Measurements from ENCODE around the gene MAP1S. TPM values are rescaled to one million over a fixed set of nuclear protein-coding genes. Genes with fewer than 3 reads are reported as not detected.
A peak's percentile ranks its signal among the peaks of the same experiment; 100 is the strongest.

The MAP1S gene
- total RNA-seq, 2 experiments from 2014 or later: 53.8 to 54.7 TPM

DNA sequence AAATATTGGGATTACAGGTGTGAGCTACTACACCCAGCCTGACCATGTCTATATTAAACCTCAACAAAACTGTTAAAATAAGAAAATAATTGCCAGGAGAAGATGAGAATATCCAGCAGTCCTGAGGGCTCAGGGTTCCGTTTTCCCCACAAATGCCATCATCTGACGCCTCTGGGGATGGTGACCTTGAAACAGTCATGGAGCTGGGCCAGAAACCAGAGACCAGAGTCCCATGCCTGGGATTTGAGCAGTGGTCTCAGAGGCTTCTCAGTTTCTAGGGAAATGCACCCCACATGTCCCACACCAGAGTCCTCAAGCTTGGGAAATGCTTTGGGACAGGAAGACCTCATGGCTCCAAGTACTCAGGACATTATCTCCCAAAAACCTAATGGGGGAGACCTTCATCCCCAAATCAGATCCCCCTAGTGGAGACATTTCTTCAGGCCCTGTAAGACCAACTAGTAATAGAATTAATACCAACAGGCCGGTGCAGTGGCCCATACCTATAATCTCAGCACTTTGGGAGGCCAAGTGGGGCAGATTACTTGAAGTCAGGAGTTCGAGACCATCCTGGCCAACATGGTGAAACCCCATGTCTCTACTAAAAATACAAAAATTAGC, 2.9 kb upstream of the MAP1S start:
- TF ChIP-seq, protein P1, sequence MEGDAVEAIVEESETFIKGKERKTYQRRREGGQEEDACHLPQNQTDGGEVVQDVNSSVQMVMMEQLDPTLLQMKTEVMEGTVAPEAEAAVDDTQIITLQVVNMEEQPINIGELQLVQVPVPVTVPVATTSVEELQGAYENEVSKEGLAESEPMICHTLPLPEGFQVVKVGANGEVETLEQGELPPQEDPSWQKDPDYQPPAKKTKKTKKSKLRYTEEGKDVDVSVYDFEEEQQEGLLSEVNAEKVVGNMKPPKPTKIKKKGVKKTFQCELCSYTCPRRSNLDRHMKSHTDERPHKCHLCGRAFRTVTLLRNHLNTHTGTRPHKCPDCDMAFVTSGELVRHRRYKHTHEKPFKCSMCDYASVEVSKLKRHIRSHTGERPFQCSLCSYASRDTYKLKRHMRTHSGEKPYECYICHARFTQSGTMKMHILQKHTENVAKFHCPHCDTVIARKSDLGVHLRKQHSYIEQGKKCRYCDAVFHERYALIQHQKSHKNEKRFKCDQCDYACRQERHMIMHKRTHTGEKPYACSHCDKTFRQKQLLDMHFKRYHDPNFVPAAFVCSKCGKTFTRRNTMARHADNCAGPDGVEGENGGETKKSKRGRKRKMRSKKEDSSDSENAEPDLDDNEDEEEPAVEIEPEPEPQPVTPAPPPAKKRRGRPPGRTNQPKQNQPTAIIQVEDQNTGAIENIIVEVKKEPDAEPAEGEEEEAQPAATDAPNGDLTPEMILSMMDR (IDR thresholded peaks at IDR 0.05): no peak
- intact Hi-C loops (cut with micrococcal nuclease): no loop called here
- no peaks in the 10 kb centered on the region for H3K9me3 Mint-ChIP-seq
- no peaks in the 10 kb centered on the region for H3K27me3 Mint-ChIP-seq
- CTCF ChIA-PET: interaction anchor here (0.7 to 5.6 kb wide), 4 partner anchors 9 to 110 kb away, joined by 3 to 34 read pairs (median 4); no protein-coding TSS in a partner anchor
- no peak overlapping the region for H3K4me3 Mint-ChIP-seq
- DNase-seq: no peak
- ATAC-seq: no peak
- peaks cover 25% of the 10 kb centered on the region for H3K4me1 Mint-ChIP-seq (ENCODE audit: low read depth)
- H3K36me3 Mint-ChIP-seq (ENCODE audit: low read depth): peaks cover 7% of the 10 kb centered on the region
- POLR2A ChIA-PET: interaction anchor here (1.3 kb wide), 2 partner anchors 9 to 48 kb away, joined by 3 to 4 read pairs; no protein-coding TSS in a partner anchor
- H3K27ac Mint-ChIP-seq: no peak overlapping the region

DNA sequence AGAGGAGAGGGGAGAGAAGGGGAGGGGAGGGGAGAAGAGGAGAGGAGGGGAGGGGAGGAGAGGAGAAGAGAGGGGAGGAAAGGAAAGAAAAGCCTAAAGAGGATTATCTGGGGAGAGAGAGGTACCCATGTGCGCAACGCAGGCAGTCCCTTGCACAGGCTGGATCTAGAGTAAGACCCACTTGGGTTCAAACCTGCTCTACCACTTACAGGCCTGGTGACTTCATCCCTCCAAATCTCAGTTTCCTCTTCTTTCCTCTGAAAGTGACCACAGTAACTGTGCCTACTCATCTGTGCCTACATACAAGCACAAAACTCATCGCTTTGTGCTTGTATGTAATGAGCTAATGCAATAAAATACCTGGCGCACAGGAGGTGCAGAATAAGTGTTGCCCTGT, 732 bp upstream of the MAP1S start:
- Mint-ChIP-seq H3K4me3 (peak overlapping the region; percentile 82), H3K4me1 (ENCODE audit: low read depth) (peaks cover 33% of the 10 kb centered on the region), H3K9me3 (no peaks in the 10 kb centered on the region), H3K36me3 (ENCODE audit: low read depth) (peaks cover 13% of the 10 kb centered on the region), H3K27ac (peak overlapping the region; percentile 87), H3K27me3 (no peaks in the 10 kb centered on the region)
- DNase-seq: peak; percentile 35
- CTCF ChIA-PET: interaction anchor here (0.9 to 5.6 kb wide), 3 partner anchors 13 to 138 kb away, joined by 3 to 34 read pairs (median 7); no protein-coding TSS in a partner anchor
- POLR2A ChIA-PET: interaction anchor here (0.6 to 2.3 kb wide), 4 partner anchors 28 to 160 kb away, joined by 3 to 5 read pairs (median 3); no protein-coding TSS in a partner anchor
- TF ChIP-seq, protein P1 (IDR thresholded peaks at IDR 0.05): no peak
- peak; percentile 40 for ATAC-seq
- intact Hi-C loops (cut with micrococcal nuclease): no loop called here

DNA sequence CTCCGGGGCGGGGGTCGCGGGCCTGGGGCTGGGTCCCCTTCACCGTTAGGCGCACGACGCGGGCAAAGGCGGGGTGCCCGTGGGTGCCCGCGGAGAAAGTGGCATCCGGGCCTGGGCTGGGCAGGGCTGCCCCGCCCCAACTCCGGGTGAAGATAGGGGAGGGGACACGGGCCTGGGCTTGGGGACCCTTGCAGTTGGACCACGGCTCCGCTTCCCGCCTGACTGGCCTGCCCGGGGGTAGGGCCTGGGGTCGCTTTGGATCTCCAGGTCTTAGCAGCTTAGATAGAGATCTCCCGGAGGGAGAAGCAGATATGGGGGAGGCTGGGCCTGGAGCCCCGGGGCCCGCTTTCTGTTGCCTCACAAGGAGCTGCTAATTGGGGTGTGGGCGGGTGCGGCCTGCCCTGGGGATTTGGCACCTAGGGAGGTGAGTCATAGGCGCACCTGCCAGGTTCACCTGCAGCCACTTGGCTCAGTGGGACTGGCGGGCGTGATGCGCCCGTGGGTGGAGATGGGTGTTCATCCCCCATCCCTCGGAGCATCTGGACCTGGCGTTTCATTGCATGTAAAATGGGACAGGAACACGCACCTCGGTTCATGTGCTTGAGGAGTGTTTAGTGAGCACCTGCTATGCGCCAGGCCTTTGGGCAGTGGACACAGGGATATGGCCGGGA, 585 bp downstream of the MAP1S start:
- Mint-ChIP-seq H3K4me3 (peak overlapping the region; percentile 82), H3K9me3 (no peaks in the 10 kb centered on the region), H3K27me3 (no peaks in the 10 kb centered on the region), H3K36me3 (ENCODE audit: low read depth) (peaks cover 18% of the 10 kb centered on the region), H3K27ac (peak overlapping the region; percentile 59), H3K4me1 (ENCODE audit: low read depth) (peaks cover 33% of the 10 kb centered on the region)
- DNase-seq (peak; percentile 64), ATAC-seq (peak; percentile 22)
- CTCF ChIA-PET: interaction anchor here (0.9 to 5.6 kb wide), 8 partner anchors 11 to 218 kb away, joined by 3 to 34 read pairs (median 3); no protein-coding TSS in a partner anchor
- POLR2A ChIA-PET: interaction anchor here (0.6 to 2.3 kb wide), 14 partner anchors 10 to 163 kb away, joined by 3 to 6 read pairs (median 3); partner anchors contain the start of genes FCHO1 and JAK3
- TF ChIP-seq, protein P1 (IDR thresholded peaks at IDR 0.05): no peak
- intact Hi-C loops (cut with micrococcal nuclease): no loop called here

DNA sequence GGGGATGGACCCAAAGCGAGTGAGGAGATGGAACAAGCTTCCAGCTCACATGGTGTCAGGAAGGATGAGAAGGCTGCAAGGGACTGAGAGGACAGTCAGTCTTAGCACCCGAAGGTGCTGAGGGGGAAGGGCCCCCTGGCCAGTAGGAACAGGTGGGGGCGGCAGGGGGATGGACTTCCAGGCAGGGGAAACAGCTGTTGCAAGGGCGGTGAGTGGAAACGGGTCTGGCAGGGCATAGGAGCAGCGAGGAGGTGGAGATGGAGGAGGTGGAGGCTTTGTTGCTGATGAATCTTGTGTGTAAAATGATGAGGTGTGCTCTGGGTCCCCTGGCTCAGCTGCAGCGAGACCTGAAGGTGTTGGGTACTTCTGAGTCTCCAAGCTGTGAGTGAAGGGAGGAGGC, 1.2 kb downstream of the MAP1S start:
- H3K4me3 Mint-ChIP-seq: peak overlapping the region; percentile 82
- ATAC-seq (peak; percentile 5), DNase-seq (peak; percentile 26)
- peaks cover 33% of the 10 kb centered on the region for H3K4me1 Mint-ChIP-seq (ENCODE audit: low read depth)
- no peaks in the 10 kb centered on the region for H3K9me3 Mint-ChIP-seq
- H3K36me3 Mint-ChIP-seq (ENCODE audit: low read depth): peaks cover 21% of the 10 kb centered on the region
- H3K27me3 Mint-ChIP-seq: no peaks in the 10 kb centered on the region
- ChIA-PET CTCF (interaction anchor here (0.8 to 1.5 kb wide), 6 partner anchors 11 to 218 kb away, joined by 3 to 4 read pairs (median 3); partner anchors contain the start of gene RPL18A), POLR2A (interaction anchor here (0.6 to 2.3 kb wide), 8 partner anchors 14 to 163 kb away, joined by 3 to 6 read pairs (median 4); no protein-coding TSS in a partner anchor)
- intact Hi-C loops (cut with micrococcal nuclease): no loop called here
- TF ChIP-seq, protein P1 (IDR thresholded peaks at IDR 0.05): no peak
- H3K27ac Mint-ChIP-seq: peak overlapping the region; percentile 59
